IPS-20b (cell line): ENCODE measurements around the gene RMDN3.

Experiments
- H3K27ac ChIP-seq: one replicate; pipeline ENCODE4 v1.5.1; 2013; ENCODE audit warnings: low read length
- H3K27me3 ChIP-seq: 2 replicates; pipeline ENCODE4 v1.6.1; 2013; ENCODE audit warnings: mild to moderate bottlenecking, low read length, inconsistent platforms; ENCODE audit not compliant: insufficient read depth
- H3K36me3 ChIP-seq: 2 replicates; pipeline ENCODE4 v1.6.1; 2013; ENCODE audit warnings: low read depth, mild to moderate bottlenecking, inconsistent platforms, low read length, moderate library complexity; ENCODE audit not compliant: insufficient read depth
- H3K4me1 ChIP-seq: 2 replicates; pipeline ENCODE4 v1.6.1; 2013; ENCODE audit warnings: mild to moderate bottlenecking, control low read depth, inconsistent platforms, low read length, moderate library complexity; ENCODE audit not compliant: insufficient read depth
- H3K4me3 ChIP-seq: 2 replicates; pipeline ENCODE4 v1.5.1; 2013; ENCODE audit warnings: mild to moderate bottlenecking, low read length, inconsistent platforms
- H3K9ac ChIP-seq: 2 replicates; pipeline ENCODE4 v1.6.1; 2013; ENCODE audit warnings: low read depth, mild to moderate bottlenecking, inconsistent platforms, low read length, moderate library complexity
- H3K9me3 ChIP-seq: 2 replicates; pipeline ENCODE4 v1.6.1; 2013; ENCODE audit warnings: mild to moderate bottlenecking, low read depth, low read length, inconsistent platforms; ENCODE audit not compliant: insufficient read depth

The RMDN3 gene

GRCh38 chr15:40787991-40788390 is 32.9 kb upstream of the RMDN3 start:
- H3K4me3 ChIP-seq = peak overlapping the region; percentile 23; the same call in 1 of the 2 replicates
- H3K9me3 ChIP-seq = no peaks in the 10 kb centered on the region
- no peaks in the 10 kb centered on the region for H3K27me3 ChIP-seq
- H3K27ac ChIP-seq = no peak overlapping the region
- H3K36me3 ChIP-seq = no peaks in the 10 kb centered on the region
- H3K4me1 ChIP-seq = peaks cover 24% of the 10 kb centered on the region
- H3K9ac ChIP-seq = no peak overlapping the region

- Histone ChIP-seq H3K4me1 (peaks cover 24% of the 10 kb centered on the region), H3K27me3 (no peaks in the 10 kb centered on the region), H3K9me3 (no peaks in the 10 kb centered on the region), H3K4me3 (peak overlapping the region; percentile 23), H3K36me3 (no peaks in the 10 kb centered on the region), H3K9ac (peak overlapping the region; percentile 7; the same call in 1 of the 2 replicates), H3K27ac (no peak overlapping the region)
These were observed 32.3 kb upstream of the RMDN3 start for GRCh38 chr15:40787344-40787841.

GRCh38 chr15:40785814-40786213 is 30.8 kb upstream of the RMDN3 start:
- Histone ChIP-seq H3K27ac (no peak overlapping the region), H3K27me3 (no peaks in the 10 kb centered on the region), H3K4me1 (peaks cover 24% of the 10 kb centered on the region), H3K9ac (no peak overlapping the region), H3K36me3 (no peaks in the 10 kb centered on the region), H3K9me3 (no peaks in the 10 kb centered on the region), H3K4me3 (no peak overlapping the region)

DNA sequence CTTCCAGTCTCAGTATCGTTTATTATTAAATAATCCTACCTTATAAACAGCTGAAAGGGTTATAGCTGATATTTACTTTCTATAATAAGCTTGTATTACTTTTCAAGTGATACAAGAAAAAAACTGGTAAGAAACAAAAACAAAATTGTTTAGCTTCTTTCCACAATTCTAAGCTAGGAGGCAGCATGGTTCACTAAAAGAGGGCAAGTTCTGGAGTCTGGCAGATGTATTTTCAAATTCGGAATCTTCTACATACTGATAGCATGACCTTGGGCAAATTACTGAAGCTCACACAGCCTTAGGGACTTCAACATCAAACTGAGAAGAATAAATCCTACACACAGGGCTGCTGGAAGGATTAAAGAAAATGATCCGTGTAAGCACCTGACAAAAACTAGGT is 30.1 kb upstream of the RMDN3 start:
- Histone ChIP-seq H3K9me3 (no peaks in the 10 kb centered on the region), H3K36me3 (no peaks in the 10 kb centered on the region), H3K4me3 (no peak overlapping the region), H3K27ac (no peak overlapping the region), H3K9ac (no peak overlapping the region), H3K27me3 (no peaks in the 10 kb centered on the region), H3K4me1 (peaks cover 24% of the 10 kb centered on the region)

DNA sequence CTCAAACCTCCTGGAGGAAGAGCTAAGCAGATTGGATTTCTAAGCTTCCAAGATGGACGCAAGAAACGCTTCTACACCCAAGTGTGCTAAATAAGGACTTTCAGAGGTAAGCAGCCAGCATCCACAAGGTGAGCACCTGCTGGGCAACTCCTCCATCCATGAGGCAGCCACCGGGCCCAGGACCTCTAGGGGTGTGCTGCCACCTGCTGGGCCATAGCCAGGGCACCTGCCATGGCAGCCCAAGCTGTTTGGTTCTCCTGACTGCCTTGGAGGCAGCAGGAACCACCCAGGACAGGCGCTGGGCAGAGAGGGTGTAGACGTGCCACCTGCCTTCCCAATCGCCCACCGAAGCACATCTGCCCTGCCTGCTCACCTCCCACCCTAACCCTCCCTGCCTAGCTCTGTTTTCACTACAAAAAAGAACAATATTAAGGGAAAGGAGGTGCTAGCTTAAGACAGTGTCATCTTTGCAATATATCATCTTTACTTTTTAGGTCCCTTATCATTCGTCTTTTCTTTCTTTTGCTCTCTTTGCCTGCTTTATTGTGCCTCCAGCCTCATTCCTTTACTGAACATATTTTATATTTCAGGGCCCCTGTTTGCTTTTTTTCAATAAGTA is 27.7 kb upstream of the RMDN3 start:
- H3K9ac ChIP-seq = no peak overlapping the region
- H3K27me3 ChIP-seq = no peaks in the 10 kb centered on the region
- no peak overlapping the region for H3K4me3 ChIP-seq
- peaks cover 13% of the 10 kb centered on the region for H3K36me3 ChIP-seq
- H3K9me3 ChIP-seq = no peaks in the 10 kb centered on the region
- peaks cover 19% of the 10 kb centered on the region for H3K4me1 ChIP-seq
- no peak overlapping the region for H3K27ac ChIP-seq

- Histone ChIP-seq H3K4me3 (no peak overlapping the region), H3K9ac (no peak overlapping the region), H3K36me3 (peaks cover 53% of the 10 kb centered on the region), H3K4me1 (no peaks in the 10 kb centered on the region), H3K27me3 (no peaks in the 10 kb centered on the region), H3K9me3 (no peaks in the 10 kb centered on the region), H3K27ac (no peak overlapping the region)
These were observed 21.6 kb upstream of the RMDN3 start for GRCh38 chr15:40776537-40777141.

- Histone ChIP-seq H3K27me3 (no peaks in the 10 kb centered on the region), H3K9ac (no peak overlapping the region), H3K4me1 (no peaks in the 10 kb centered on the region), H3K4me3 (no peak overlapping the region), H3K27ac (no peak overlapping the region), H3K36me3 (peaks cover 53% of the 10 kb centered on the region), H3K9me3 (no peaks in the 10 kb centered on the region)
These were observed 20.9 kb upstream of the RMDN3 start for GRCh38 chr15:40775740-40776536.

DNA sequence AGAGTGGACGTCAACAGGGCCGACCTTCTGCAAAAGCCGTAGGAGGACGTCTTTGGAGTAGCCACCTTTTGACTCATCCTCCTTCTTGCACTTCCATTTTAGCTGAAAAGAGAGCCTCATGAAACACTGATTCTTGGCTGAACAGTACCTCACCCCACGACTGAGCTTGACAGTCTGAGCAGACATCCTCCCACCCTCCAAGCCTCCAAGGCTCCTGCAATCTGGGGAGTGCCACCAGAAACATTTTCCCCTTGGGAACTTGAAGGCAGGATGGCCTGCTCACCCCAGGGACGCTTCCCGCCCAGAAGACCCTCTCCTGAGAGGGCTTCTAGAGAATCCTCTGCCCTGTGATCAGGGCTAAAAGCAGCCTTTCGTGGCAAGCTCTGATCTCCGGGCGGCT is 20.0 kb upstream of the RMDN3 start:
- H3K36me3 ChIP-seq = peaks cover 53% of the 10 kb centered on the region
- H3K9ac ChIP-seq = no peak overlapping the region
- H3K4me1 ChIP-seq = no peaks in the 10 kb centered on the region
- no peaks in the 10 kb centered on the region for H3K9me3 ChIP-seq
- no peak overlapping the region for H3K4me3 ChIP-seq
- H3K27ac ChIP-seq = no peak overlapping the region
- no peaks in the 10 kb centered on the region for H3K27me3 ChIP-seq

DNA sequence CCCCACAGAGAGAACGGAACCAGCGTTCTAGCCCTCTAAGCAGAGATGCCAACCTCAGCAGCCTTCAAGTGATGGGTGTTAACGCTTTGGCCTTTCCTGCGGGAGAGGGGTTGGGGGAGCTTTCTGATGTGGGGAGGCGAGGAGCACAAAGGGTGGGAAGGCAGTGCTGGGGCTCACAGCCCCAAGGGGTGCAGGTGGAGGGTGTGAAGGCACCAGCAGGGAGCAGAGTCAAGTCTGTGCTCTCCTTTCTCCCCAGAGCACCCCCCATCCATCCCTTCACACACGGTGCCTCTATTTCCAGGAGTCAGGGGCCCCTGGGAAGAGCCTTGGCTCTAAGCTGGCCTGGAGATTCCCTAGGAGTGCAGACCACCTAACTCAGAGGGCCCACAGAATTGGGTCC is 18.8 kb upstream of the RMDN3 start:
- no peak overlapping the region for H3K4me3 ChIP-seq
- no peak overlapping the region for H3K27ac ChIP-seq
- H3K4me1 ChIP-seq = no peaks in the 10 kb centered on the region
- no peaks in the 10 kb centered on the region for H3K27me3 ChIP-seq
- H3K9me3 ChIP-seq = no peaks in the 10 kb centered on the region
- no peak overlapping the region for H3K9ac ChIP-seq
- H3K36me3 ChIP-seq = peaks cover 48% of the 10 kb centered on the region

DNA sequence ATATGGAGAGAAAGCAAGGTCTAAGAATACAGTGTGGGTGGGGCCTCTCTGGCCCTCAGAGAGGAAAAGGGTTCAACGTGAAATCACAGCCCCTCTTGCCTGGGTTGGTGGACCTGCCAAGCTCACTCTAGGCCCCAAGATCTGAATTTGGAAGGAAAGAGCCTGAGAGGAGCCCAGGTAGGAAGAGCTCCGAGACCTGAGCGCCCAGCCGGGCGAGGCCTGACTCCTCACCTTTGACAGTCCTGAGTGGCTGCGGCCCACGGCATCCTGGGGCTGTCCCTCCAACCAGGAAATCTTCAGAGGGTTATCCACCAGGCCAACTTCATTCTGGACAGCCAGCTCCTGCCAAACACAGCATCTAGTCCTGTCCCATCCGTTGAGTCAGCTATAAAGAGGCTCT is 18.4 kb upstream of the RMDN3 start:
- Histone ChIP-seq H3K9ac (no peak overlapping the region), H3K9me3 (no peaks in the 10 kb centered on the region), H3K4me1 (no peaks in the 10 kb centered on the region), H3K27ac (no peak overlapping the region), H3K4me3 (no peak overlapping the region), H3K36me3 (peaks cover 47% of the 10 kb centered on the region), H3K27me3 (no peaks in the 10 kb centered on the region)

GRCh38 chr15:40772014-40772413 is 17.0 kb upstream of the RMDN3 start:
- H3K9ac ChIP-seq = no peak overlapping the region
- H3K4me1 ChIP-seq = no peaks in the 10 kb centered on the region; the same call in 1 of the 2 replicates
- H3K4me3 ChIP-seq = no peak overlapping the region
- peaks cover 42% of the 10 kb centered on the region for H3K36me3 ChIP-seq
- no peaks in the 10 kb centered on the region for H3K27me3 ChIP-seq
- H3K9me3 ChIP-seq = no peaks in the 10 kb centered on the region
- H3K27ac ChIP-seq = no peak overlapping the region

GRCh38 chr15:40771242-40771641 is 16.2 kb upstream of the RMDN3 start:
- Histone ChIP-seq H3K9me3 (no peaks in the 10 kb centered on the region), H3K4me3 (no peak overlapping the region), H3K9ac (no peak overlapping the region), H3K27ac (no peak overlapping the region), H3K36me3 (peaks cover 35% of the 10 kb centered on the region), H3K27me3 (no peaks in the 10 kb centered on the region), H3K4me1 (peaks cover 3% of the 10 kb centered on the region)
